Measurements from ENCODE around the gene FUS. TPM values are rescaled to one million over a fixed set of nuclear protein-coding genes. Genes with fewer than 3 reads are reported as not detected.
A peak's percentile ranks its signal among the peaks of the same experiment; 100 is the strongest.

FUS gene
- total RNA-seq, result 100 to 1,000 TPM in 3 of 6 donors, 10 to 100 TPM in 3; 65.7 to 258 (median 145) TPM

DNA sequence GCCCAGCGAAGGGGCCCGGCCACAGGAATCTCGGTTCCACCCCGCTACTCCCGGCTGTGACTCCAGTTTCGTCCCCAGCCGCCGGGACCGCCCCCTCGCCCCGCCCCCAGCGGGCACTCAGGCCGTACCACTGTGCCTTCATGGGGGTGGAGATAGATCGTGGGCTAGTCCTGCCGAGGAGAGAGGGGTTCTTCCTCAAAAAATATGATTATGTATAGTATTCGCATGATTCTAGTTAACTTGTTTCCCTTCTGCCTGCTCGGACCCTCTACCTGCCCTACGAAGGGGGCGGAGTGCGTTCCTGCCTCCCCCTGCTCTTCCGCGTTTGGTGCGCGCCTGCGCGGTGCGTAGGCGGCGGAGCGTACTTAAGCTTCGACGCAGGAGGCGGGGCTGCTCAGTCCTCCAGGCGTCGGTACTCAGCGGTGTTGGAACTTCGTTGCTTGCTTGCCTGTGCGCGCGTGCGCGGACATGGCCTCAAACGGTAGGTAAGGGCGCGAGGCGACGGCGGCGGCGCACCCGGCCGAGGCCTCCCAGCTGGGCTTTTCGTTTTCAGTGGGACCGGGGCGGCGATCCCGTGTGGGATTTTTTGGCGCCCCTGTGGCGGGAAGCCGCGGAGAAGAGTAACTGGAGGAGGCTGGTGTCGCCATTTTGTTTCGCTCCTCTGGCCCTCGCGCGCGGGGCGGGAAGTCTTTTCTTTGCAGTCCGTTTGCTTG lies at the start of gene FUS:
Gene FUS (plus strand): TSS at position 393 of the 713 bp plus-strand sequence. CDS start 76 bp downstream, at position 469.
- WGBS, 2 donors, result 0 to 1% methylated on average over 26 to 48 of the region's 69 CpGs
- peak within 1 kb of the TSS; percentile 96 to 98 (median 98) for H3K27ac ChIP-seq
- no peaks in the 10 kb centered on the region for H3K9me3 ChIP-seq
- ATAC-seq (ENCODE audit: low FRiP score in 2 of 2) (peak; percentile 93 to 95), DNase-seq (peak; percentile 90 to 98)
- TF ChIP-seq POLR2AphosphoS5 (IDR thresholded peaks at IDR 0.05) (peak; percentile 100), EP300 (IDR thresholded peaks at IDR 0.05) (peak in 1 of 4 donors; percentile 97), POLR2A (IDR thresholded peaks at IDR 0.05) (peak; percentile 77 to 100 (median 98))
- TF ChIP-seq, protein P1, sequence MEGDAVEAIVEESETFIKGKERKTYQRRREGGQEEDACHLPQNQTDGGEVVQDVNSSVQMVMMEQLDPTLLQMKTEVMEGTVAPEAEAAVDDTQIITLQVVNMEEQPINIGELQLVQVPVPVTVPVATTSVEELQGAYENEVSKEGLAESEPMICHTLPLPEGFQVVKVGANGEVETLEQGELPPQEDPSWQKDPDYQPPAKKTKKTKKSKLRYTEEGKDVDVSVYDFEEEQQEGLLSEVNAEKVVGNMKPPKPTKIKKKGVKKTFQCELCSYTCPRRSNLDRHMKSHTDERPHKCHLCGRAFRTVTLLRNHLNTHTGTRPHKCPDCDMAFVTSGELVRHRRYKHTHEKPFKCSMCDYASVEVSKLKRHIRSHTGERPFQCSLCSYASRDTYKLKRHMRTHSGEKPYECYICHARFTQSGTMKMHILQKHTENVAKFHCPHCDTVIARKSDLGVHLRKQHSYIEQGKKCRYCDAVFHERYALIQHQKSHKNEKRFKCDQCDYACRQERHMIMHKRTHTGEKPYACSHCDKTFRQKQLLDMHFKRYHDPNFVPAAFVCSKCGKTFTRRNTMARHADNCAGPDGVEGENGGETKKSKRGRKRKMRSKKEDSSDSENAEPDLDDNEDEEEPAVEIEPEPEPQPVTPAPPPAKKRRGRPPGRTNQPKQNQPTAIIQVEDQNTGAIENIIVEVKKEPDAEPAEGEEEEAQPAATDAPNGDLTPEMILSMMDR (IDR thresholded peaks at IDR 0.05), result peak in 4 of 6 experiments; percentile 25 to 50 (median 34)
- H3K4me1 ChIP-seq, result peaks cover 37 to 55% (median 44%) of the 10 kb centered on the region in 4 donors
- peaks cover 11 to 29% (median 21%) of the 10 kb centered on the region in 4 donors for H3K36me3 ChIP-seq
- no peaks in the 10 kb centered on the region for H3K27me3 ChIP-seq
- H3K4me3 ChIP-seq, result peak within 1 kb of the TSS; percentile 71 to 94 (median 82)

- peak in 1 of 2 donors; percentile 1 for ATAC-seq (ENCODE audit: low FRiP score in 2 of 2)
- H3K27ac ChIP-seq, result peak overlapping the region; percentile 91 to 94 (median 92)
- WGBS, 2 donors, result 40 to 59% methylated on average over 1 to 10 of the region's 10 CpGs
These were observed 49.5 kb upstream of the FUS start for GRCh38 chr16:31130336-31130891.

GRCh38 chr16:31130899-31131298 lies 49.0 kb upstream of the FUS start:
- TF ChIP-seq, protein P1 (IDR thresholded peaks at IDR 0.05), result no peak
- TF ChIP-seq POLR2AphosphoS5 (IDR thresholded peaks at IDR 0.05), result peak; percentile 54
- peak in 1 of 4 donors; percentile 17 for TF ChIP-seq EP300 (IDR thresholded peaks at IDR 0.05)
- TF ChIP-seq POLR2A (IDR thresholded peaks at IDR 0.05), result peak in 1 of 4 donors; percentile 43
- no peaks in the 10 kb centered on the region for H3K27me3 ChIP-seq
- H3K27ac ChIP-seq, result peak overlapping the region; percentile 91 to 94 (median 92)
- ATAC-seq (ENCODE audit: low FRiP score in 2 of 2), result peak; percentile 5 to 79
- H3K36me3 ChIP-seq, result peaks cover 0 to 63% (median 39%) of the 10 kb centered on the region in 4 donors
- peak overlapping the region in 1 of 4 donors; percentile 17 for H3K4me3 ChIP-seq
- no peaks in the 10 kb centered on the region for H3K9me3 ChIP-seq
- WGBS, 2 donors, result 72 to 85% methylated on average over 2 to 6 of the region's 6 CpGs
- peaks cover 29 to 85% (median 59%) of the 10 kb centered on the region in 4 donors for H3K4me1 ChIP-seq
- DNase-seq, result peak; percentile 90 to 94

More at GRCh38 chr16:31130336-31130891, 49.5 kb upstream of the FUS start:
- H3K27me3 ChIP-seq, result no peaks in the 10 kb centered on the region
- peak overlapping the region in 1 of 4 donors; percentile 17 for H3K4me3 ChIP-seq
- peak; percentile 59 to 79 for DNase-seq
- H3K4me1 ChIP-seq, result peaks cover 29 to 82% (median 58%) of the 10 kb centered on the region in 4 donors
- H3K36me3 ChIP-seq, result peaks cover 0 to 66% (median 39%) of the 10 kb centered on the region in 4 donors
- H3K9me3 ChIP-seq, result no peaks in the 10 kb centered on the region
- TF ChIP-seq, protein P1 (IDR thresholded peaks at IDR 0.05), result no peak
- TF ChIP-seq EP300 (IDR thresholded peaks at IDR 0.05), result peak in 1 of 4 donors; percentile 1

- TF ChIP-seq, protein P1 (IDR thresholded peaks at IDR 0.05), result no peak
- TF ChIP-seq POLR2AphosphoS5 (IDR thresholded peaks at IDR 0.05) (no peak), EP300 (IDR thresholded peaks at IDR 0.05) (no peak), POLR2A (IDR thresholded peaks at IDR 0.05) (no peak)
- Histone ChIP-seq H3K9me3 (no peaks in the 10 kb centered on the region), H3K4me3 (no peak overlapping the region), H3K36me3 (peaks cover 0 to 59% (median 39%) of the 10 kb centered on the region in 4 donors), H3K27ac (peak overlapping the region; percentile 37 to 94 (median 92)), H3K27me3 (no peaks in the 10 kb centered on the region), H3K4me1 (peaks cover 29 to 88% (median 58%) of the 10 kb centered on the region in 4 donors)
- 65 to 83% methylated on average over 8 to 11 of the region's 11 CpGs for WGBS, 2 donors
- ATAC-seq (ENCODE audit: low FRiP score in 2 of 2), result no peak
- no peak for DNase-seq
These were observed 48.5 kb upstream of the FUS start for GRCh38 chr16:31131416-31131815.

Data from upper lobe of left lung (tissue), 6 donors.